SK-N-DZ (cell line): Measurements from ENCODE around the gene ZDHHC4.
A peak's percentile ranks its signal among the peaks of the same experiment; 100 is the strongest.
"Not testable (repeated sequence)": the region's sequence is repeated elsewhere in the genome, so short reads cannot be mapped to it uniquely, and the experiment has no call there.

Experiments used
- DNase-seq: peaks from one replicate; pipeline ENCODE4 v3.0.0-alpha.2; 2015; ENCODE audit warnings: low spot score

ZDHHC4 gene

DNA sequence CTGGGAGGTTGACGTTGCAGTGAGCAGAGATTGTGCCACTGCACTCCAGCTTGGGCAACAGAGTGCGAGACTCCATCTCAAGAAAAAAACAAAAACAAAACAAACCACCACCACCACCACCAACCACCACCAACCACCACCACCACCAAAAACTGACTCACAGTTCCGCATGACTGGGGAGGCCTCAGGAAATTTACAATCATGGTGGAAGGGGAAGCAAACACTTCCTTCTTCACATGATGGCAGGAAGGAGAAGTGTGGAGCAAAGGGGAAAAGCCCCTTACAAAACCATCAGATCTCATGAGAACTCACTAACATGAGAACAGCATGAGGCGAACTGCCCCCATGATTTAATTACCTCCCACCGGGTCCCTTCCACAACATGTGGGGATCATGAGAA, 57.7 kb downstream of the ZDHHC4 start:
- DNase-seq: not testable (repeated sequence)

GRCh38 chr7:6636741-6637543, 59.7 kb downstream of the ZDHHC4 start, which contains the start of gene ZNF316:
Gene ZNF316, plus strand, starts transcription at chr7:6637318. Its CDS starts 5,092 bp downstream, at chr7:6642410.
- DNase-seq: no peak

- DNase-seq: peak; percentile 60
These were observed 60.4 kb downstream of the ZDHHC4 start for GRCh38 chr7:6637544-6638229.
